GM21526 (cell line): Measurements from ENCODE around the gene PDZD2.

Experiments used
- ATAC-seq: cut with Tn5 transposase; IDR thresholded peaks from one replicate; pipeline ENCODE4 v1.9.1; 2021; ENCODE audit warnings: moderate library complexity; ENCODE audit not compliant: unreplicated experiment, low FRiP score

Gene PDZD2

GRCh38 chr5:32150366-32150765, 511.4 kb downstream of the PDZD2 start:
- no peak for ATAC-seq

GRCh38 chr5:32151198-32151597, 512.3 kb downstream of the PDZD2 start:
- no peak for ATAC-seq

- ATAC-seq = no peak
These were observed 514.8 kb downstream of the PDZD2 start for GRCh38 chr5:32153723-32154122.

- no peak for ATAC-seq
These were observed 516.3 kb downstream of the PDZD2 start for GRCh38 chr5:32155211-32155610.

- ATAC-seq = no peak
These were observed 517.7 kb downstream of the PDZD2 start for GRCh38 chr5:32156635-32157034.

- no peak for ATAC-seq
These were observed 518.1 kb downstream of the PDZD2 start for GRCh38 chr5:32157078-32157477.

- no peak for ATAC-seq
These were observed 519.7 kb downstream of the PDZD2 start for GRCh38 chr5:32158679-32158975.

- no peak for ATAC-seq
These were observed 520.6 kb downstream of the PDZD2 start for GRCh38 chr5:32159328-32160072.

GRCh38 chr5:32160228-32160627, 521.3 kb downstream of the PDZD2 start:
- no peak for ATAC-seq
